GM21423 (cell line): ENCODE data around the gene ADAMTS8.

ENCODE experiments used
- ATAC-seq: cut with Tn5 transposase; IDR thresholded peaks from one replicate; pipeline ENCODE4 v1.9.1; 2021; ENCODE audit warnings: mild to moderate bottlenecking, moderate library complexity; ENCODE audit not compliant: unreplicated experiment

ADAMTS8 gene

DNA sequence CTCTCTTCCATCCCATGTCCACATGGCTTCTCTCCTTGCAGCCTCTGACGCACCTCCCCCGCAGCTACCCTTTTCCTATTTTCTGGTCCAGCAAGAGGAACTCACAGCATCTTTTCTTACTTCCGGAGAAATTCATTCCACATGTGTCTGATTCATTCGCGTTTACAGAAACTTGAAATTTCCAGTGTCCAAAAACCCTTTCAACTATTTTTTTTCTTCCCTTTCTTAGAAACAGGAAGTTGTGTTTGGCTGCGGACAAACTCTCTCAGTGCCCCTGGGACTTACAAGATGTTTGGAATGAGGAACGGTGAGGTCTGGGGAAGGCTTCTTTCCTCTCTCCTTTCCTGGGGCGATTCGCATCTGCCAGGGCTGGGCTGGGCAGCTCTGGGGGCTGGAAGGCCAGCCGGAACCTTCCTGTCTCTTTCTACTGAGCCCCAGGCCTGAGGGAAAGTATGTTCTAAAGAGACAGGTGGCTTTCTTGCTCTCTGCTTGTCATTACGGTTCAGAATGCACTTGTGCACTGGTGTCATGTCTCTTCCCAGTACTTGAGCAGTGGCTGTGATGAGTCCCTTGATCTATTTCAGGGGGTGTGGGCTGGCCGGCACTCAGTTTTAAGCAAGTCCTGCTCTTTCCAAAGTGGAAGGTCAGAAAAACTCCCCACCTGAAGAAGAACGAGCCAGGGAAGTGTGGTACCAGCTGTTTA, 27.5 kb downstream of the ADAMTS8 start:
- no peak for ATAC-seq

DNA sequence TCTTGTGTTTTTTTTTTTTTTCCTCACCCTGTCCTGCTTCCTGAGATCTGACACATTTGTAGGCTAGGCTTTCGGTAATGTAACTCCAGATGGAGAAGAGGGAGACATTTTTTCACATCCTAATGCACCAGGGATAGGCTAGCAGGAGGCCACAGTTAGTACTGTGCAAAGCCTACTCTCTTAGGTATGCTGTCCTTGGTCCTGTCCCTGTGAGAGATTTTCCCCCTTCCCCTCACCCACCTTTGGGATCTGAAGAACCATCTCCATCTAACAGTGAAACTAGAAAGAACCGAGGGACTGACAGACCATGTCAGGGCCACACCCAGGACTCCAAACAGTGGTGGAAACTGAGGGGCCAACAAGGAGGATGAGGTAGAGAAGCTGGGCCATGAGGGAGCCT, 29.2 kb downstream of the ADAMTS8 start:
- ATAC-seq = no peak

DNA sequence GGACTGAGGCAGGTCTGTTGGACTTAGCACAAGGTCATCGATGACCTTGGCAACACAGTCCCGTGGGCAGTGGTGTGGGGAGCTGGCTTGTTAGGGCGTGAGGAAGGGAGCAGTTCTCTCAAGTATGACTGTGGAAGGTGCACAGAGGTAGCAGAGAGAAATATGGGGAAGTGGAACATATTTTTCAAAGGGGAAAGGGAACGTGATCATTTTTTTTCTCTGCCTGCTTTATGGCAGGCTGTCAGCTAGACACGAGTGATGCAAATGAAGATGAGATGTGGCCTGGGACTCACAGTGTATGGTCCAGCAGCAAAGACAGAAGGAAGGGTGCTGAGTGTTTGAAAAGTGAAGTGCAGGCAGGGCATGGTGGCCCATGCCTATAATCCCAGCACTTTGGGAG, 30.6 kb downstream of the ADAMTS8 start:
- no peak for ATAC-seq

DNA sequence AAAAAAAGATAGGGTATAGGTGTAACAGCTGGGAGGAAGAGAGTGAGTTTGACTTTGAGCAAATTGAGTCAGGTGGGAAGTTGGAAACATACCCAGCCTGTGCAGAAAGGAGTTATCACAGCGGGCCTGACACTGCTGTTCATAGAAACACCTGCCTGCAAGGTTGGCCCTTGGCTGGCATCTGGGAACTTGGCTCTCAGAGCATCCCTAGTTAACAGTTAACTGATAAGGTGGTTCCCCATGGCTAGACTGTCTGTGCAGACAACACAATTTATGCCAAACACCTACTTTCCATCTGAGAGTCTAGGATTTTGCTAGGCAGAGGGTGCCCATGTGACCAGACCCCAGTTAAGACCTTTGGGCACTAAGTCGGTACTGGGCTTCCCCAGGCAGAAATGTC, 31.4 kb downstream of the ADAMTS8 start:
- ATAC-seq = no peak

DNA sequence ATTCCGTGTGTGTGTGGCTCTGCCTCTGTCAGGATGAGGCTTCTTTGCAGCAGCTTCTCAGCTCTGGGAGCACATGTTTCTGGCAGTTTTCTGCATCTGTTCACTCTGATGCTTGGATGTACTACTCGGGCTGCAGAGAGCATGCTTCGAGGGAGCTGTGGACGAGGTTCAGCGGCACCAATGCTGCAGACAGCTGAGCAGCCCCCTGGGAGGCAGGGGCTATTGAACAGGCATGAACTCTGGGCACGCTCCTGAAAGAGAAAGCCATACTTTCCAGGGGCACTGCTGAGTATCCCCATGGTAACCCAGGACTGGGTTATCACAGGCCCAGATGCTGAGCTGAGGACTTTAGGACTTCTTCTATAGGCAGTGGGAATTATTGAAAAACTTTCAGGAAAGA, 33.8 kb downstream of the ADAMTS8 start:
- no peak for ATAC-seq

DNA sequence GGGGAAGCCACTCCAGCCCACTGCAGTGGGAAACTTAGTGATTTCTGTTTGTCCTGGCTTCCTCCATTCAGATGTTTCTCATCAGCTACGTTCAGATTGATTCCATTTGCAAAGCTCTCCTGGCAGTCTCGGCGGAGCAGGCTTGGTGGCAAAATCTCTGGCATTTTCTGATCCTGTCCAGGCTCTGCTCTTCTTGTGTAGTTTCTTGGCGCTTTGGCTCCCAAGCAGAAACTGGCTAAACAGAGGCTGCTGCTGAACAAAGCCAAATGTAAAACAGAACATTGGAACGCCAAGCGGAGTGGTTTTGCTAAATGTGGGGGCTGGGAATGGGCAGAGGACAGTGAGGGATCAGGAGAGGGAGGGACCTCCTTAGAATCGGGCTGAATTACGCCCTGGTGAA, 36.7 kb downstream of the ADAMTS8 start:
- no peak for ATAC-seq

DNA sequence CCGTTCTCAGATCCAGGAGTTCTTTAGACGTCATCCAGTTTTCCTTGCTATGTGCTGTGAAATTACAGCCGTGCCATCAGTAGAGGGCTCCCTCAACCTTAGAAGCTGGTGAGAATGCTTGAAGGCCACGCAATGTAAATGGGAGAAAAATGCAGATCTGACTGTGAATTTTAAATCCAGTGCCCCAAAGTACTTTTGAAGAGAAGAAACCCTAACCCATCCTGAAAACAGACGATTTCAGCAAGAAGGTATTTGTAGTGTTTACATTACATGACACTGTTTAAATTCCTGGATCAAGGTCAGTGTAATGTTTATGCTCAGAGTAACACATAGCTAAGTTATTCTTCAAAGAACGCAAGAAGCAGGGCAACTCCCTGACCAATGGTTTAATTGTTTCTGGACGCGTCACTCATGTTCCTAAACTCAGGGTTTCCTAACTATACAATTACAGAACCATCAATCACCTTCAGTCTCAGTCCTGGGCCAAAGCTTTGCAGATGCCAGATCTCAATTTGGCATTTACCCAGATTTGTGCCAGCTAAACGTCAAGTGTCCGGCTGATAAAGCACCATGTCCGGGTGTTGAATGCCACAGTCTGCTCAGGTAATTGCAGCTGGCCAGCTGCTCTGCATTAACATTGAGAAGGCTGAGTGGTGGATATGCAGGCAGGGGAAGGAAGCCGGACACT, 38.2 kb downstream of the ADAMTS8 start:
- ATAC-seq = no peak

DNA sequence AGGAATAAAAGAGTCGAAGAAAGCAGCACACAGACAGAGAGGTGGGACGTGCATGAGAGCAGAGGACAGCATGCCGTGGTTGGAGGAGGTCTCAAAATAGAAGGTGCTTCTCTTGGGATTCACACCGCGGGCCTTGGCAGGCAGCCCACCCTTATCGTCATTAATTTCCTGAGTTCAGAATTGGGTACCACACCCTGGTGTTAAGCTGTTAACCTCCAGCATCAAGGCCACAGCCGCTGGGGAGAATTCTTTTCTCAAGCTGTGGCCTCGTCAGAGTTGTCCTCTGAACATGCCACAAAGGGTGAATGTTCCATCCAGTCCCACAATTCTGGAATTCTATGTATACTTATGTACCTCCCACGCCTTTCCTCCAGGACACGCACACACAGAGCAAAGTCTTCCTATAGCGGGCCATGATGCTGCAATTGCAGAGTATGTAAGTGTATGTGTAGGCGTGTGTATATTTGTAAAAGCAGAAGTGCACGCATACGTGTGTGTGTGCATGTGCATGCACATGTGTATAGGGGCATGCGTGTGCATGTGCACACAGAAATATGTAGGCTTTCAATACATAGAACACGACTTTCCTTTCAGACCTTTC, 39.0 kb downstream of the ADAMTS8 start:
- ATAC-seq = no peak

DNA sequence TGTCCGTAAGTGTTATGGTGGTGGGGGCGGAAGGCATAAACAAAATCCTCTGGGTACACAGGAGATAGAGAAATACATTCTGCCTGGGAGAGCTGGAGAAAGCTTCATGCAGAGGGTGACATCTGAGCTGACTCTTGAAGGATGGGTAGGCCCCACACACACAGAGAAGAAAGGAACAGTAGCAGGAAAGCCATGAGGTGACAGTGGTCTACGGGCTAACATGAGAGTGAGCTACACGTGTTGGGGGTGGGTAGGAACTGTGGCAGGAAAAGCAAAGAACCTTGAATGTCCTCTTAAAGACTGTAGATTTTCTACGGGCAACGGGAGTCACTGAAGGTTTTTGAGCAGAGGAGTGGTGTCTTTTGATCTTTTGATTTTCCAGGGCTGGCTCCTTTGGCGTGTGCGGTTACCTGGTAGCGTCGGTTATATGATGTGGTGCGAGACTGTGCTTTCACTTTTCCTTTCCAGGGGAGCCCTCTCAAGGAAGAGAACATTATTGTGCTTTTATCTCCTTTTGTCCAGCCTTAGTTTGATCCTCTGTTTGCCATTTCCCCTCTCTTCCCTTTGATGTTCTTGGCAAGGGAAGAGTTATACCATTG, 39.7 kb downstream of the ADAMTS8 start:
- ATAC-seq = no peak

DNA sequence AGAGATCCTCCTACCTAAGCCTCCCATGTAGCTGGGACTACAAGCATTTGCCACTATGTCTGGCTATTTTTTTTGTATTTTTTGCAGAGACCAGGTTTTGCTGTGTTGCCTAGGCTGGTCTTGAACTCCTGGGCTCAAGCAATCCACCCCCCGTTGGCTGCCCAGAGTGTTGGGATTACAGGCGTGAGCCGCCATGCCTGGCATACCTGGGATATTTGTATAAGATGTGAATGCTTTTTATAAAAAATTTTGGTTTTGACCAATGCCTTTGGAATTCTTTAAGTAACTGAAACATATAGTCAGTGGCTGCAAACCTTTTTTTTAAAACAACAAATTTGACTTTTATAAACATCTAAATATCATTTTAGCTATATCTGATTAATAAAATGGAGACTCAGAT, 42.4 kb downstream of the ADAMTS8 start:
- ATAC-seq = no peak

DNA sequence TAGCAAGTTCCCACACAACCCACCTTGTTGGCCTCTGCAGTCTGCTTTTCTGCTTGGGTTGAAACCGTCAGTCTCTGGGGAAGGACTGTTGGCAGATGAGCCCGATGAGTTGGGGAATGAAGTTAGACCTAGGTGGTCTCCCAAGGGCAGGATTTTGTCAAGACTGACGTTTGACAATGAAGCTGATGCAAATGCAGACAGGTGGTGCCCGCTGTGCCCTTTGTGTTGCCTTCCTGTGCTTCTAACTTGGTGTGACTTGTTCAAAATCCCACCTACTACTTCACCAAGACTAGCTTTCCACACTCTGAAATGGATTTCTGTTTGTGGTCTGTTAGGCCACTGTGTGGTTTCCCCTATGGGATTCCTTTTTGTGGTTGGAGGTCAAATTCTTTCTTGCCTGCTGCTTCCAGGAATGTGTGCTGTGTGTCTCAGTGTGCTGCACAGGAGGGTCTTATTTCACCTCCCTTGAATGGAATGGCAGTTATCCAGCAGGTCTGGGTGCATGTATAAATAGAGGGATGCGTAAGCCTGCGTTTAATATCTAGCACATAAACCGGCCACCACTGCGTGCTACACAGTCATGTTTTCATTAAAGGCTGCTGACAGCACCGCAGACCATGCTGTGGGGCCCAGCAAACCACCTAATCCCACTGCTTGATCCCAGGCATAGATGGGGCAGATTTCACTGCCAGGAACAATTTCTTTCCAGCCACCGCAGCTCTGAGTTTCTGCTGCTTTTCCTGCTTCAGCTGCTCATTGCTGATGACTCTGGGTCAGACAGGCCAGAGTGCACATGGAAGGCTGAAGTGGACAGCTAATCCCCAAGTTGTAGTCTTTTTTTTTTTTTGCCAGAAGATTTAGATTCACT, 44.8 kb downstream of the ADAMTS8 start:
- no peak for ATAC-seq

DNA sequence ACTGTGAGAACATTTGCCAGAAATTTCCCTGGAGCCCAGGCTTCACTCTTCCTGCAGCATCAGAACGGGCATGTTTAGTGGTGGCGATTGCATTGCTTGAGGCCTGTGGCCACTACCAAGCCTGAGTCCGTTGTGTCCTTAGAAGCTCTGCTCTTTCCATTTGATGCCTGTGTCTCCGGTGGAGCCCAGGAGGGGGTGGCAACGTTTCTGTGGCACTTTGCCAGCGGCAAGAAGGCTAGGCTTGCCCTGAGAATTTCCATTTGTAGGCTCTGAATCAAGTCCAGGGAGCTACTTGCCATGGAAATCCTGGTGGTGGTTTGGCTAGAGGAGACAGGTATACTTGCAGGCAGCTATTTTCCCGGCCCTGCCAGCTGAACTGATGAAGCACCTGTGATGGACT, 47.1 kb downstream of the ADAMTS8 start:
- ATAC-seq = no peak

DNA sequence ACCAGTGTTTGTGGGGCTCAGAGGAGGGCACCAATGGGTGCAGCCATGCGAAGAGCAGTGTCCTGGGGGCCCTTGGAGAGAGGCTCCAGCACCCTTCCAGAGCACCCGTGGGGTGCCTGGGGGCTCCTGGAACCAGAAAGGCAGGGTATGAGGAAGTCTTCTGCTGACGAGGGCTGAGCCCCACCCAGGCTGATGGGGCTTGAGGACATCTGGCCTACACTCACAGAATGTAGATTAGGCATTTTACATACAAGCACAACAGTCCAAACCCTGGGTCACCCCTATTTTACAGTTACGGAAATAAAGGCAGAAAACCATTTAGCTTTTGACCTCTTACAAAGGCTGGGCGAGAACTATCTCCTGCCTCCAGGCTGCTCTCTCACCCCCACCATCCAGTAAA, 47.6 kb downstream of the ADAMTS8 start:
- no peak for ATAC-seq

DNA sequence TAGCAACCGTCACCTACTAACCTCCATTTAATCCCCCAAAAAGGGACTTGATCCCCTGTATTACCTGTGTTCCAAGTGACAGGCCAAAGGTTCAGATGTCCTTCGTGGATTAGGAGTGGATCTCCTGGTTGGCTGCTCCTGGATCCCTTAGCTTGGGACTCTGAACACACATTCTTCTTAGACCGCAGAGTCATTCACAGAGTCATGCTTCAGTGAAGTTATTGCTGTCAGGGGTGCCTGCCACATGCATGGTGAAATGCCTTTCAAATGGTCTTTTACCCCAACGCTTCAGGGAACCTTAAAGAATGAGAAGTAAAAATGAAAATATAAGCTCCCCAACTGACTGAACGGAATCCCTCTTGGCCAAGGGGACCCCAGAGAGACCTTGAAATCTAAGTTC, 49.1 kb downstream of the ADAMTS8 start:
- no peak for ATAC-seq

DNA sequence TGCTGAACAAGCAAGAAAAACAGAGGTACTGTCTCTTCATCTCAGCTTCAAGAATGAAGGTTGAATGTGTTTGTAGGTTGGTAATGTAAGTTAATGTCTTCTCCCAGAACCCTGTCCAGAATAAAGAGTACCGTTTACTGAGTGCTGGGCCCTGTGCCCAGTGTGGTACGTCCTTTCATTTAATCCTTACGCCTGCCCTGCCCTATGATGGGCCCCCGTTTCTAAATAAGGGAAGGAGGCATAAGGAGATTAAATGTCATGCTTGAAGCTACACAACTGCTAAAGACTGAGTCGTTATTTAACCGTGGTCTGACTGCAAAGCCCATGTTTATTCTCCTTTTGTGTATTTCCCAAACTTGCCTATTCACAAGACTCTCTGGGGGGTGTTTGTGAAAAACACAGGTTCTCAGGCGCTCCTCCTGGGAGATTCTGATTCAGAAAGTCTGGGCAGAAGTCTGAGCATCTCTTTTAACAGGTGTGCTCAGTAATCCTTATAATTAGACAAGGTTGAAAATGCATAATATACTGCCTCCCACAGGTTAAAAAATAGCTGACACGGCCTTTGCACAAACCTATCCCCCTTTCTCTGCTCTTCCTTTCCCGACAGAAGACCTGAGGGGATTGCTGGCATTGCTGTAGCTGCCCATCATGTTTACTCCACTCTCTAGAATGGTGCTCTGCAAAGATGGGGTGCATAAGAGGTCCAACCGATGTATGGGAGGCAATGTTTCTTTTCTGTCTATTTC, 57.4 kb downstream of the ADAMTS8 start:
- ATAC-seq = no peak

DNA sequence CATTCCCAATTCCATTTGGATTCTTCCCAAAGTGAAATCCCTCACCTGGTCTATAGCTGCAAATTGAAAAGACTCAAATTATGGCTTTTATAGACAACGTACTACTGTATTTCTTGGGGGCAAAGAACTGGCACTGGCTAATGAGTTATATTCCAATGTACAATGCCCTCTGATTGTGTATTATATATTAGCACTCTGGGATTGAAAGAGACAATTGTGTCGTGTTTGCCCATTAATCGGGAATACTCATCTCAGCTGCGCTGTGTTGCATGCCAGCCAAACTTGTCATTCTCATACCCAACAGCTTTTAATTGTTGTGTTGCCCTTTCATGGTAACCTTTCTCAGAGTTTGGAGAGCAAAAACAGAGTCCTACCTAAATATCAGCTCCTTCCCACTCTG, 58.7 kb downstream of the ADAMTS8 start:
- no peak for ATAC-seq

DNA sequence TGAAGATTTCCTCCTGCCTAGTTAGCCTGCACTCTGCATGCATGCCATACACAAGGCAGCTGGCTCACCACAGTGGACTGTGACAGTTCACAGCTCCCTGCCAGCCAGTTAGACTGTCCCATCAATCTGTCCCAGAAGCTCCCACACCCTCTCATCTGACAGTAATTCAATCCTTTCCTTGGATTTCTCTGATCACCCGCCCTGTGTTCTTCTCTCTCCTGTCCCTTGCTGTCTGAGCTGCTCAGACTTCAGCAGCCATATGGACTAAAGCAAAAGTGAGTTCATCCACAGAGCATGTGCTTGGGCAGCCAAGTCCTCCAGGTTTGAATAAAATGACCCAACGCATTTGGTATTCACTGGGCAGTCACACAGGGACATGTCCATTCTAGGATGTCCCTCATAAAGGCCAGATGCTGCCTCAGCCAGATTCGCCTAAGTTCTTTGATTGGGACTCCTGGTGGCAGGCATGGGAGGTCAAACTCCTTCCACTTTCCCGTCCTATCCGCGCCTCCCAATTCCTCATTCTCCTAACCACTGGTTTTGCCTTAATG, 59.2 kb downstream of the ADAMTS8 start:
- no peak for ATAC-seq

DNA sequence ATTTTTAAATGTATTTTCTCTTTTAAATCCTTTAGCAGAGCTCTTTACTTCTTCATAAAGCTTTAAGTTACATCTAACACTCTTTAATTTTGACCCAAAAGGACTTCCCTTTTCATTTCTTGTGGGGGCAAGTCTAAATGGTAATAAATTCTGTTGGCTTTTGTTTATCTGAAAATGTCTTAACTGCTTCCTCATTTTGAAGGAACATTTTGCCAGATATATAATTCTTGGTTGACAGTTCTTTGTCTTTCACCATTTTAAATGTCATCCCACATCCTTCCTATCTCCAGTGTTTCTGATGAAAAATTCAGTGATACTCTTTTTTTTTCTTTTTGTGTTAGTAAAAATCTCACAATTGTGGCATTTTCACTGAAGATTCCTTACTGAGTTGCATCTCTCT, 69.0 kb downstream of the ADAMTS8 start:
- no peak for ATAC-seq

DNA sequence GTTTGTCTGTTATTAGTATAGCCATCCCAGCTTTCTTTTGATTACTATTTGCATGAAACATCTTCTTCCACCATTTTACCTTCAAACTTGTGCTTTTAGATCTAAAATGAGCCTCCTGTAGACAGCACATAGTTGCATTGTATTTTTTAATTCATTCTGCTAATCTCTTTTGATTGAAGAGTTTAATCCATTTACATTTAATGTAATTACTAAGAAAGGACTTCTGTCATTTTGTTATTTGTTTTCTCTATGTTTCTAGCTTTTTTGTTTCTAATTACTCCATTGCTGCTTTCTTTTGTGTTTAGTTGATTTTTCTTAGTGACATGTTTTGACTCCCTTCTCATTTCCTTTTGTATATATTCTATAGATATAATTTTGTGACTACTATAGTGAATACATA, 70.0 kb downstream of the ADAMTS8 start:
- no peak for ATAC-seq
